GM21367 (cell line): ENCODE data around the gene GMDS.

Experiments used
- ATAC-seq: cut with Tn5 transposase; IDR thresholded peaks from one replicate; pipeline ENCODE4 v1.9.1; 2021; ENCODE audit not compliant: unreplicated experiment

GMDS gene

GRCh38 chr6:1910621-1911407 is 334.6 kb downstream of the GMDS start:
- no peak for ATAC-seq

- no peak for ATAC-seq
These were observed 336.6 kb downstream of the GMDS start for GRCh38 chr6:1908784-1909183.

GRCh38 chr6:1906609-1907008 is 338.8 kb downstream of the GMDS start:
- no peak for ATAC-seq

GRCh38 chr6:1906014-1906413 is 339.4 kb downstream of the GMDS start:
- ATAC-seq, result no peak

GRCh38 chr6:1904898-1905297 is 340.5 kb downstream of the GMDS start:
- no peak for ATAC-seq

GRCh38 chr6:1904466-1904799 is 341.0 kb downstream of the GMDS start:
- no peak for ATAC-seq

- no peak for ATAC-seq
These were observed 341.5 kb downstream of the GMDS start for GRCh38 chr6:1903780-1904465.

GRCh38 chr6:1901556-1901955 is 343.8 kb downstream of the GMDS start:
- no peak for ATAC-seq

GRCh38 chr6:1896897-1897296 is 348.5 kb downstream of the GMDS start:
- ATAC-seq, result no peak

- no peak for ATAC-seq
These were observed 349.7 kb downstream of the GMDS start for GRCh38 chr6:1895721-1896120.

- no peak for ATAC-seq
These were observed 350.5 kb downstream of the GMDS start for GRCh38 chr6:1894954-1895353.

- no peak for ATAC-seq
These were observed 351.8 kb downstream of the GMDS start for GRCh38 chr6:1893470-1894130.

GRCh38 chr6:1892716-1893115 is 352.7 kb downstream of the GMDS start:
- no peak for ATAC-seq

- ATAC-seq, result no peak
These were observed 354.4 kb downstream of the GMDS start for GRCh38 chr6:1890987-1891386.

GRCh38 chr6:1890071-1890470 is 355.3 kb downstream of the GMDS start:
- no peak for ATAC-seq

- ATAC-seq, result no peak
These were observed 359.8 kb downstream of the GMDS start for GRCh38 chr6:1885576-1886011.

GRCh38 chr6:1884313-1884712 is 361.1 kb downstream of the GMDS start:
- no peak for ATAC-seq

GRCh38 chr6:1878330-1878729 is 367.1 kb downstream of the GMDS start:
- no peak for ATAC-seq

GRCh38 chr6:1873781-1874180 is 371.6 kb downstream of the GMDS start:
- ATAC-seq, result no peak

GRCh38 chr6:1872649-1873131 is 372.7 kb downstream of the GMDS start:
- no peak for ATAC-seq

- no peak for ATAC-seq
These were observed 373.6 kb downstream of the GMDS start for GRCh38 chr6:1871724-1872315.

GRCh38 chr6:1870932-1871331 is 374.5 kb downstream of the GMDS start:
- no peak for ATAC-seq
